HEK293 (cell line): ENCODE results near the gene CTDSP2.

Experiments used
- CTCF ChIA-PET: fragments of 350-600 bp; formaldehyde crosslinking; extraction: SDS; loops from one replicate; lab custom pipeline; 2021; ENCODE audit warnings: antibody characterized with exemption; lab: Yijun Ruan, JAX
- POLR2A ChIA-PET: fragments of 300-600 bp; formaldehyde crosslinking; extraction: SDS; loops from one replicate; lab custom pipeline; 2020; ENCODE audit warnings: antibody characterized with exemption, inconsistent platforms; lab: Yijun Ruan, JAX
- H3K27ac ChIP-seq: fragments of 200-500 bp; sonication (Bioruptor generic); 2 replicates; pipeline ENCODE4 v1.5.1; 2014; ENCODE audit warnings: low read depth, low read length, control low read depth, inconsistent platforms; ENCODE audit errors: extremely low read depth
- H3K36me3 ChIP-seq, 2 experiments: fragments of 200-500 bp in 1 of 2; sonication (Bioruptor generic) in 1 of 2; 1 replicate in 1 of 2; 2 replicates in 1 of 2; pipeline ENCODE4 v1.5.1; 2014 to 2017; ENCODE audit warnings: inconsistent platforms in 2 of 2, low read length in 2 of 2; ENCODE audit not compliant: control insufficient read depth in 2 of 2, insufficient read depth in 1 of 2
- H3K4me1 ChIP-seq: fragments of 200-500 bp; sonication (Bioruptor generic); 2 replicates; pipeline ENCODE4 v1.5.1; 2014; ENCODE audit warnings: mild to moderate bottlenecking, low read length, inconsistent platforms; ENCODE audit not compliant: control insufficient read depth, insufficient read depth
- H3K4me3 ChIP-seq: 2 replicates; pipeline ENCODE4 v1.5.1; 2011; ENCODE audit warnings: low read depth, mild to moderate bottlenecking, control low read depth, low read length, moderate library complexity
- H3K9me3 ChIP-seq: fragments of 200-500 bp; sonication (Bioruptor generic); 2 replicates; pipeline ENCODE4 v1.5.1; 2014; ENCODE audit warnings: low read depth, low read length, inconsistent platforms; ENCODE audit not compliant: control insufficient read depth, insufficient read depth
- GLIS1 ChIP-seq: fragments of 450-650 bp; formaldehyde crosslinking; IDR thresholded peaks from 2 replicates; pipeline ENCODE4 v1.5.1; 2016; ENCODE audit warnings: missing biosample characterization, missing genetic modification characterization
- IKZF3 ChIP-seq: fragments of 450-650 bp; IDR thresholded peaks from 2 replicates; pipeline ENCODE4 v1.5.0; 2018; ENCODE audit warnings: missing biosample characterization, mild to moderate bottlenecking, missing genetic modification characterization, moderate library complexity
- PRDM1 ChIP-seq: fragments of 450-650 bp; formaldehyde crosslinking; IDR thresholded peaks from 2 replicates; pipeline ENCODE4; 2016; ENCODE audit warnings: missing biosample characterization, missing genetic modification characterization
- PRDM10 ChIP-seq: fragments of 450-650 bp; formaldehyde crosslinking; IDR thresholded peaks from 2 replicates; pipeline ENCODE4 v1.5.1; 2016; ENCODE audit warnings: missing biosample characterization, missing genetic modification characterization
- SP2 ChIP-seq: fragments of 450-650 bp; formaldehyde crosslinking; IDR thresholded peaks from 2 replicates; pipeline ENCODE4 v1.5.1; 2016; ENCODE audit warnings: missing biosample characterization, missing genetic modification characterization
- SP3 ChIP-seq: fragments of 450-650 bp; formaldehyde crosslinking; IDR thresholded peaks from 2 replicates; pipeline ENCODE4 v1.5.1; 2016; ENCODE audit warnings: missing biosample characterization, missing genetic modification characterization
- ZBTB17 ChIP-seq: fragments of 450-650 bp; formaldehyde crosslinking; IDR thresholded peaks from 2 replicates; pipeline ENCODE4 v1.5.1; 2016; ENCODE audit warnings: missing biosample characterization, missing genetic modification characterization
- ZFP3 ChIP-seq: fragments of 450-650 bp; formaldehyde crosslinking; IDR thresholded peaks from 2 replicates; pipeline ENCODE4 v1.5.1; 2016; ENCODE audit warnings: low read depth, missing biosample characterization, missing genetic modification characterization
- ZIC2 ChIP-seq: fragments of 450-650 bp; formaldehyde crosslinking; IDR thresholded peaks from 2 replicates; pipeline ENCODE4 v1.5.1; 2016; ENCODE audit warnings: missing biosample characterization, missing genetic modification characterization
- ZNF140 ChIP-seq: fragments of 450-650 bp; formaldehyde crosslinking; IDR thresholded peaks from 2 replicates; pipeline ENCODE4 v1.5.1; 2016; ENCODE audit warnings: missing biosample characterization, missing genetic modification characterization
- ZNF223 ChIP-seq: fragments of 450-650 bp; formaldehyde crosslinking; IDR thresholded peaks from 2 replicates; pipeline ENCODE4 v1.5.1; 2016; ENCODE audit warnings: missing biosample characterization, missing genetic modification characterization
- ZNF274 ChIP-seq, 2 experiments: fragments of 200-500 bp in 1 of 2; fragments of 450-650 bp in 1 of 2; sonication (Bioruptor generic) in 1 of 2; formaldehyde crosslinking in 1 of 2; IDR thresholded peaks; 2 replicates each; pipeline versions ENCODE4 v1.5.1 to v1.6.1; 2014 to 2016; ENCODE audit warnings: borderline replicate concordance in 1 of 2, inconsistent platforms in 1 of 2, low read length in 1 of 2, missing biosample characterization in 1 of 2, missing genetic modification characterization in 1 of 2
- ZNF341 ChIP-seq: fragments of 450-650 bp; formaldehyde crosslinking; IDR thresholded peaks from 2 replicates; pipeline ENCODE4; 2016; ENCODE audit warnings: low read depth, missing biosample characterization, missing genetic modification characterization
- ZNF366 ChIP-seq: fragments of 450-650 bp; formaldehyde crosslinking; conservative IDR thresholded peaks from 2 replicates; pipeline ENCODE4 v1.5.1; 2016; ENCODE audit warnings: missing biosample characterization, missing genetic modification characterization
- ZNF394 ChIP-seq: fragments of 450-650 bp; formaldehyde crosslinking; IDR thresholded peaks from 2 replicates; pipeline ENCODE4 v1.5.1; 2016; ENCODE audit warnings: missing biosample characterization, missing genetic modification characterization, mild to moderate bottlenecking, moderate library complexity, borderline replicate concordance
- ZNF48 ChIP-seq: fragments of 450-650 bp; formaldehyde crosslinking; IDR thresholded peaks from 2 replicates; pipeline ENCODE4 v1.5.1; 2016; ENCODE audit warnings: missing biosample characterization, missing genetic modification characterization
- ZNF510 ChIP-seq: fragments of 450-650 bp; formaldehyde crosslinking; IDR thresholded peaks from 2 replicates; pipeline ENCODE4 v1.5.1; 2018; ENCODE audit warnings: mild to moderate bottlenecking, missing genetic modification characterization, missing biosample characterization; ENCODE audit not compliant: insufficient replicate concordance
- ZNF600 ChIP-seq: fragments of 450-650 bp; formaldehyde crosslinking; IDR thresholded peaks from 2 replicates; pipeline ENCODE4 v1.5.1; 2016; ENCODE audit warnings: missing biosample characterization, missing genetic modification characterization
- ZNF610 ChIP-seq: fragments of 450-650 bp; formaldehyde crosslinking; IDR thresholded peaks from 2 replicates; pipeline ENCODE4 v1.5.1; 2016; ENCODE audit warnings: missing biosample characterization, missing genetic modification characterization, borderline replicate concordance
- ZNF621 ChIP-seq: fragments of 450-650 bp; formaldehyde crosslinking; IDR thresholded peaks from 2 replicates; pipeline ENCODE4 v1.5.1; 2017; ENCODE audit warnings: missing biosample characterization, missing genetic modification characterization
- ZNF660 ChIP-seq: fragments of 450-650 bp; IDR thresholded peaks from 2 replicates; pipeline ENCODE4 v1.5.1; 2018; ENCODE audit warnings: missing biosample characterization, mild to moderate bottlenecking, missing genetic modification characterization
- ZNF692 ChIP-seq: fragments of 450-650 bp; formaldehyde crosslinking; IDR thresholded peaks from 2 replicates; pipeline ENCODE4 v1.5.1; 2016; ENCODE audit warnings: missing biosample characterization, missing genetic modification characterization
- ZNF701 ChIP-seq: fragments of 450-650 bp; formaldehyde crosslinking; IDR thresholded peaks from 2 replicates; pipeline ENCODE4 v1.5.1; 2016; ENCODE audit warnings: missing biosample characterization, missing genetic modification characterization
- ZNF843 ChIP-seq: fragments of 450-650 bp; formaldehyde crosslinking; IDR thresholded peaks from 2 replicates; pipeline ENCODE4 v1.5.1; 2016; ENCODE audit warnings: missing biosample characterization, missing genetic modification characterization

The CTDSP2 gene

GRCh38 chr12:57842342-57843294 is 3.9 kb downstream of the CTDSP2 start:
- Histone ChIP-seq H3K36me3 (no peaks in the 10 kb centered on the region), H3K9me3 (no peaks in the 10 kb centered on the region), H3K4me1 (peaks cover 41% of the 10 kb centered on the region), H3K4me3 (no peak overlapping the region), H3K27ac (no peak overlapping the region)
- ChIA-PET CTCF (interaction anchor here (0.6 to 4.7 kb wide), 9 partner anchors 8 to 62 kb away, joined by 3 to 31 read pairs (median 5); no protein-coding TSS in a partner anchor), POLR2A (interaction anchor here (0.8 to 1.7 kb wide), 5 partner anchors 10 to 99 kb away, joined by 3 to 7 read pairs (median 4); partner anchors contain the start of gene ATP23)
- peak; percentile 23; the same call in 1 of the 2 replicates for TF ChIP-seq SP3 (tag by site-specific recombination)
- no peak for TF ChIP-seq ZNF274 (IDR thresholded peaks at IDR 0.05; ENCODE audit: low read length)
- TF ChIP-seq ZNF274 (tag by site-specific recombination; IDR thresholded peaks at IDR 0.05; ENCODE audit: borderline replicate concordance), result no peak
- TF ChIP-seq SP2 (tag by site-specific recombination), result peak; percentile 14; the same call in 1 of the 2 replicates
- peak; percentile 77 for TF ChIP-seq GLIS1
- peak; percentile 56; the same call in 1 of the 2 replicates for TF ChIP-seq ZNF600 (tag by site-specific recombination)
- TF ChIP-seq ZBTB17 (tag by site-specific recombination), result peak; percentile 37; the same call in 1 of the 2 replicates
- TF ChIP-seq ZIC2 (tag by site-specific recombination), result peak; percentile 76
- no peak for TF ChIP-seq ZNF48 (tag by site-specific recombination)
- TF ChIP-seq IKZF3, result 0 out of 2 replicates have a peak, but pooled peaks have one; percentile 12

GRCh38 chr12:57841445-57841844 is 5.1 kb downstream of the CTDSP2 start:
- Histone ChIP-seq H3K27ac (no peak overlapping the region), H3K4me1 (peaks cover 52% of the 10 kb centered on the region)
- CTCF ChIA-PET, result interaction anchor here (4.7 kb wide), 1 partner anchor 63 kb away, joined by 31 read pairs; no protein-coding TSS in a partner anchor
- no peak for TF ChIP-seq ZNF660
- TF ChIP-seq ZNF692 (tag by site-specific recombination), result no peak
- TF ChIP-seq ZNF274 (IDR thresholded peaks at IDR 0.05; ENCODE audit: low read length), result no peak
- no peak for TF ChIP-seq ZNF274 (tag by site-specific recombination; IDR thresholded peaks at IDR 0.05; ENCODE audit: borderline replicate concordance)
- TF ChIP-seq ZNF366 (tag by site-specific recombination), result no peak
- no peak for TF ChIP-seq ZNF140 (tag by site-specific recombination)
- TF ChIP-seq ZNF510 (tag by site-specific recombination), result no peak
- TF ChIP-seq ZNF701 (tag by site-specific recombination), result no peak
- TF ChIP-seq, all 188 proteins: peak for 0
- H3K9me3 ChIP-seq, result no peaks in the 10 kb centered on the region
- no peaks in the 10 kb centered on the region for H3K36me3 ChIP-seq
- POLR2A ChIA-PET, result interaction anchor here (2.0 kb wide), 1 partner anchor 56 kb away, joined by 4 read pairs; no protein-coding TSS in a partner anchor
- no peak overlapping the region for H3K4me3 ChIP-seq

- POLR2A ChIA-PET, result interaction anchor here (2.0 kb wide), 1 partner anchor 56 kb away, joined by 4 read pairs; no protein-coding TSS in a partner anchor
- CTCF ChIA-PET, result interaction anchor here (0.6 to 4.7 kb wide), 2 partner anchors 23 to 64 kb away, joined by 3 to 31 read pairs; no protein-coding TSS in a partner anchor
- TF ChIP-seq ZNF366 (tag by site-specific recombination), result 0 out of 2 replicates have a peak, but pooled peaks have one; percentile 21
- TF ChIP-seq ZNF600 (tag by site-specific recombination), result peak; percentile 55
- peak; percentile 17; the same call in 1 of the 2 replicates for TF ChIP-seq ZNF610 (tag by site-specific recombination)
- TF ChIP-seq ZNF843 (tag by site-specific recombination), result no peak
- TF ChIP-seq ZNF621, result no peak
- peak; percentile 65; the same call in 1 of the 2 replicates for TF ChIP-seq ZNF394 (tag by site-specific recombination)
- TF ChIP-seq PRDM10 (tag by site-specific recombination), result peak; percentile 67
- peak; percentile 86 for TF ChIP-seq ZNF223 (tag by site-specific recombination)
- TF ChIP-seq PRDM1 (tag by site-specific recombination), result 0 out of 2 replicates have a peak, but pooled peaks have one; percentile 13
- no peak for TF ChIP-seq ZFP3 (tag by site-specific recombination)
- peak; percentile 75 for TF ChIP-seq ZBTB17 (tag by site-specific recombination)
- TF ChIP-seq ZNF341, result peak; percentile 80
Measured at GRCh38 chr12:57840726-57841125, 5.8 kb downstream of the CTDSP2 start.

More at GRCh38 chr12:57840726-57841125, 5.8 kb downstream of the CTDSP2 start:
- Histone ChIP-seq H3K4me3 (no peak overlapping the region), H3K9me3 (no peaks in the 10 kb centered on the region), H3K36me3 (no peaks in the 10 kb centered on the region), H3K27ac (no peak overlapping the region), H3K4me1 (peaks cover 59% of the 10 kb centered on the region)
